Panc1 (cell line): ENCODE measurements around the gene SDK2.

ENCODE experiments used
- POLR2AphosphoS5 ChIP-seq: IDR thresholded peaks from 2 replicates; pipeline ENCODE4 v1.6.1; 2012; ENCODE audit warnings: mild to moderate bottlenecking, low read depth, low read length, moderate library complexity
- SIN3A ChIP-seq: IDR thresholded peaks from 2 replicates; pipeline ENCODE4 v1.6.1; 2012; ENCODE audit warnings: low read depth, mild to moderate bottlenecking, low read length, moderate library complexity, borderline replicate concordance; ENCODE audit not compliant: insufficient read depth
- TCF7L2 ChIP-seq: IDR thresholded peaks from 2 replicates; pipeline ENCODE4 v1.6.1; 2011; ENCODE audit warnings: mild to moderate bottlenecking, low read depth, low read length, inconsistent platforms
- TF ChIP-seq, protein P1 (sequence below): fragments of 450-650 bp; IDR thresholded peaks from 2 replicates; pipeline ENCODE4 v1.5.1; 2017; ENCODE audit warnings: mild to moderate bottlenecking

DNA sequence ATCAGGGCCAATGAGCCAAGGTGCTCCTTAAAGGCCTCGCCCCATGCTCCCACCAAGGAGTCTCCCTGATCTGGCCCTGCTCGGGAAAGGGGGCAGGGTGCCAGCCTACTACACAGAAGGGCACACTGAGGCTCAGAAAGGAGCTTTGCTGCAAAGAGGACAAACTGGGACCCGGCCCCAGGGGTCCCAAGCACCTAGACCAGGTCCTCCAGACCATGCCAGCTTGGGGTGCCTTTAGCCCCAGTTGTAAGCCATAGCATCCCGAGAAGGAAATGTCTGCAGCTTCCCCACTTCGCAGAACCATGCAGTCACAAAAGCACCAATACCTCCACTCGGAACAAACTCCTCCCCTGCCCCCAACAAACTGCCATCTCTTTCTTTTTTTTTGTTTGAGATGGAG, 257.7 kb downstream of the SDK2 start:
- TF ChIP-seq SIN3A: no peak
- TF ChIP-seq, protein P1, sequence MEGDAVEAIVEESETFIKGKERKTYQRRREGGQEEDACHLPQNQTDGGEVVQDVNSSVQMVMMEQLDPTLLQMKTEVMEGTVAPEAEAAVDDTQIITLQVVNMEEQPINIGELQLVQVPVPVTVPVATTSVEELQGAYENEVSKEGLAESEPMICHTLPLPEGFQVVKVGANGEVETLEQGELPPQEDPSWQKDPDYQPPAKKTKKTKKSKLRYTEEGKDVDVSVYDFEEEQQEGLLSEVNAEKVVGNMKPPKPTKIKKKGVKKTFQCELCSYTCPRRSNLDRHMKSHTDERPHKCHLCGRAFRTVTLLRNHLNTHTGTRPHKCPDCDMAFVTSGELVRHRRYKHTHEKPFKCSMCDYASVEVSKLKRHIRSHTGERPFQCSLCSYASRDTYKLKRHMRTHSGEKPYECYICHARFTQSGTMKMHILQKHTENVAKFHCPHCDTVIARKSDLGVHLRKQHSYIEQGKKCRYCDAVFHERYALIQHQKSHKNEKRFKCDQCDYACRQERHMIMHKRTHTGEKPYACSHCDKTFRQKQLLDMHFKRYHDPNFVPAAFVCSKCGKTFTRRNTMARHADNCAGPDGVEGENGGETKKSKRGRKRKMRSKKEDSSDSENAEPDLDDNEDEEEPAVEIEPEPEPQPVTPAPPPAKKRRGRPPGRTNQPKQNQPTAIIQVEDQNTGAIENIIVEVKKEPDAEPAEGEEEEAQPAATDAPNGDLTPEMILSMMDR: no peak
- TF ChIP-seq TCF7L2: no peak
- no peak for TF ChIP-seq POLR2AphosphoS5
